Fibroblast of lung (primary cell): ENCODE results near the gene SEC31B.

Experiments used
- CTCF ChIP-seq, 2 donors: IDR thresholded peaks in 1 of 2; conservative IDR thresholded peaks in 1 of 2; 1 replicate in 1 of 2; 2 replicates in 1 of 2; pipeline ENCODE4 v1.5.1; 2011 to 2012; ENCODE audit warnings: low read length in 2 of 2, control low read depth in 1 of 2, inconsistent platforms in 1 of 2, low read depth in 1 of 2, mild to moderate bottlenecking in 1 of 2
- EZH2 ChIP-seq: IDR thresholded peaks from 2 replicates; pipeline ENCODE4 v1.5.1; 2012; ENCODE audit warnings: low read length, control low read depth, mild to moderate bottlenecking; ENCODE audit errors: missing control alignments

GRCh38 chr10:100568912-100569311 is 49.3 kb upstream of the SEC31B start:
- TF ChIP-seq CTCF (conservative IDR thresholded peaks at IDR 0.05 in 1 of 2, IDR thresholded peaks at IDR 0.05 in 1 of 2; ENCODE audit: low read depth in 1 of 2, low read length in 2 of 2) (no peak), EZH2 (no peak)
